Left ventricle myocardium inferior (tissue), 1 donor: ENCODE measurements around the gene C3orf62. TPM values are rescaled to one million over a fixed set of nuclear protein-coding genes. Genes with fewer than 3 reads are reported as not detected.
"Not testable (repeated sequence)": the region's sequence is repeated elsewhere in the genome, so short reads cannot be mapped to it uniquely, and the experiment has no call there.

Source experiments
- DNase-seq: peaks from one replicate; pipeline ENCODE4 v3.0.0-alpha.2; 2020
- H3K27ac ChIP-seq: fragments of 200-600 bp; replicated peaks from 2 replicates; pipeline ENCODE4 v1.8.0; 2021
- H3K27me3 ChIP-seq: fragments of 200-600 bp; 2 replicates; pipeline ENCODE4 v1.8.0; 2021; ENCODE audit warnings: low read depth
- H3K36me3 ChIP-seq: fragments of 200-600 bp; 2 replicates; pipeline ENCODE4 v1.8.0; 2021
- H3K4me1 ChIP-seq: fragments of 200-600 bp; 2 replicates; pipeline ENCODE4 v1.8.0; 2021
- H3K4me3 ChIP-seq: fragments of 200-600 bp; 2 replicates; pipeline ENCODE4 v1.8.0; 2021; ENCODE audit warnings: mild to moderate bottlenecking, moderate library complexity
- H3K9me3 ChIP-seq: fragments of 200-600 bp; replicated peaks from 2 replicates; pipeline ENCODE4 v1.8.0; 2021
- CTCF ChIP-seq: fragments of 200-600 bp; IDR thresholded peaks from 2 replicates; pipeline ENCODE4 v1.8.0; 2021; ENCODE audit warnings: antibody characterized with exemption, mild to moderate bottlenecking, borderline replicate concordance
- intact Hi-C: fragments of 100-400 bp; cut with micrococcal nuclease; formaldehyde crosslinking; loops from one replicate; pipeline ENCODE4 v1.11.0; 2022
- total RNA-seq: library from RNA; stranded (reverse); fragmentation: NEBNext Ultra II Directional; extraction: Animal tissue kit (Norgen Biotek cat#: 25700); gene quantifications from one replicate; pipeline ENCODE4 v1.2.1, GENCODE V29; 2021
- donor health status: DM: no; HTN: yes; CAD: no; lungs with severe emphysema.

The C3orf62 gene
- total RNA-seq, 1 donor from 2014 or later, result 2.8 TPM

DNA sequence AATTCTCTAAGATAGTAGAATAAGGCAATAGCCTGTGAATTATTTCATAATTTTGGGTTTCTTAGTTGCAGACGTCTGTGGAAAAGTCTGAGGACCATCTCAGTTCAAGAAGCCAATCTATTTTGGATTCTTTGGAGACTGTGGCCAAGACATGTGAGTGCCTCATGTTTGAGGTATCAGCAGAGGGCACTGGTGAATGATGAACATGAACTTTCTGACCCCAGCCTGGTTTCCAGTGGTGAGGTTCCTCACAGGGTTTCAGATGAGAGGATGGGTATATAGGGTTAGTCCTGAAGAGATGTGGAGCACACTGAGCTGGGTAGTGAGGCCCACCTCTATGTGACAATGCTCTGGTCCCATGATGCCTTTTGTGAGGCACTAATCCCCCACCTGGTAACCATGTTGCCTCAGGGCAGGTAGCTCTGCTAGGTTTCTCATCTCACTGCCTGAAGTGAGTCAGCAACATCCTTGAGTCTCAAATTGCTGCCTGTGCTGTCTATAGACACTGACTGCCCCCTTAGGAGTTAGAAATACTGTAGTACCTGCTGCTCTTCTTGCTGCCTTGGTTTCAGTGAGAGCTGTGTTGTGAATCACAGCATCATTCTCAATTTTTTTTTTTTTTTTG lies 32.3 kb downstream of the C3orf62 start:
- Histone ChIP-seq H3K27me3 (no peaks in the 10 kb centered on the region), H3K4me1 (peaks cover 22% of the 10 kb centered on the region), H3K4me3 (no peak overlapping the region), H3K36me3 (peaks cover 13% of the 10 kb centered on the region), H3K27ac (no peak overlapping the region), H3K9me3 (no peaks in the 10 kb centered on the region)
- intact Hi-C loops, result no loop called here
- TF ChIP-seq CTCF, result no peak
- DNase-seq, result no peak

GRCh38 chr3:49240091-49240490 lies 36.9 kb downstream of the C3orf62 start:
- H3K9me3 ChIP-seq, H3K27me3 ChIP-seq, H3K4me3 ChIP-seq, intact Hi-C loops, DNase-seq: not testable (repeated sequence)
- peak overlapping the region; percentile 84 for H3K27ac ChIP-seq
- peaks cover 18% of the 10 kb centered on the region for H3K36me3 ChIP-seq
- H3K4me1 ChIP-seq, result peaks cover 27% of the 10 kb centered on the region

DNA sequence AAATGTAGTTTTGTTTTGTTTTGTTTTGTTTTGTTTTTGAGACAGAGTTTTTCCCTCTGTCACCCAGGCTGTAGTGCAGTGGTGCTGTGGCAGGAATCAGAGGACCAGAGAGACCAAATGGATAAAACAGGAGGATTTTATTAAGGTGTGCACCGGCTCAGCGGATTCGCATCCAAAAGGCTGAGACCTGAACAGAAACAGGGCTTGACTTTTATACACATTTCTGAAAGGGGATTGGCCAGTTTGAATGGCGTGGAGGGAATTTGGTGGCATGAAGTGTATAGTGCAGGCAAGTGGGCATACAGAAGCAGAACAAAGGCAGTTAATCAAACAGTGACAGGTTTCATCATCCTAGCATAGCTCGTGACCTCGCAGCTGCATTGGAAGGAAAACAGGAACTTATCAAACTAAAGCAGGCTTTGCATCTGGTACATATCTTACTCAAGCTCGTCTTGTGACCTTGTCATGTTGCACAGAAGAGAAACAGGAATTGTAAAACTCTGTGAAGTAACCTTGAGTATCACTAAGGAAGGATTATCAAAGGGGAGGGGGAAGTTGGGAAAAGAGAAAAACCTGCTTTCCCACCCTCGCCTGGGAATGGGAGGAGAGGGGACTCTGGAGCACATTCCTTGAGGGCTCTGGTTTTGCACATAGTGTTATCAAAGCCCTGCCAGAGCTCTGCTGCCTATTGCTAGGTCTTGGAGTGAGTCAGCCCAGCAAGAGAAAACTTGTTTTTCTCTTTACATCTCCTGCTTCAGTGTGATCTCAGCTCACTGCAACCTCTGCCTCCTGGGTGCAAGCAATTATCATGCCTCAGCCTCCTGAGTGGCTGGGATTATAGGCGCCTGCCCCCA lies 38.5 kb downstream of the C3orf62 start:
- Histone ChIP-seq H3K4me1 (peaks cover 20% of the 10 kb centered on the region), H3K4me3 (peak overlapping the region; percentile 10), H3K9me3 (peaks cover 13% of the 10 kb centered on the region), H3K27ac (peak overlapping the region; percentile 84), H3K36me3 (peaks cover 25% of the 10 kb centered on the region), H3K27me3 (no peaks in the 10 kb centered on the region)
- no peak for TF ChIP-seq CTCF
- intact Hi-C loops, result no loop called here
- no peak for DNase-seq

DNA sequence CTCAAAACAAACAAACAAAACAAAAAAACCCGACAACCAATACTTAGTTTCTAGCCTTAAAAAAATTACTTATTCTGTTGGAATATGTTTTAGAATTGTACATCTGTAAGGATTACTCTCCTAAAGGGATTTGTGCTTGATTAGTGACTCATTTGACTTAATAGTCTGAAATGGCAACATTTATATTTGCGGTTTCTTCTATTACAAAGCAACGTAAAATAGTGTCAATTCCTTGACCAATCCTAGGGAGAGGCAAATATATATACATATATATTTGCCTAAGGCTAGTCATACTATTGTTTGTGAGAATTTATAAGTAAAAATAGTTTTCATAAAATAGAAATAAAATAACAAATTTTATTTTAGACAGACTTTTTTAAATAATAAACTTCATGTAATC lies 39.7 kb downstream of the C3orf62 start:
- peak overlapping the region; percentile 84 for H3K27ac ChIP-seq
- H3K4me3 ChIP-seq, result no peak overlapping the region
- H3K27me3 ChIP-seq, result no peaks in the 10 kb centered on the region
- no peak for DNase-seq
- peaks cover 22% of the 10 kb centered on the region for H3K36me3 ChIP-seq
- no peak for TF ChIP-seq CTCF
- peaks cover 25% of the 10 kb centered on the region for H3K9me3 ChIP-seq
- intact Hi-C loops, result no loop called here
- H3K4me1 ChIP-seq, result peaks cover 20% of the 10 kb centered on the region

DNA sequence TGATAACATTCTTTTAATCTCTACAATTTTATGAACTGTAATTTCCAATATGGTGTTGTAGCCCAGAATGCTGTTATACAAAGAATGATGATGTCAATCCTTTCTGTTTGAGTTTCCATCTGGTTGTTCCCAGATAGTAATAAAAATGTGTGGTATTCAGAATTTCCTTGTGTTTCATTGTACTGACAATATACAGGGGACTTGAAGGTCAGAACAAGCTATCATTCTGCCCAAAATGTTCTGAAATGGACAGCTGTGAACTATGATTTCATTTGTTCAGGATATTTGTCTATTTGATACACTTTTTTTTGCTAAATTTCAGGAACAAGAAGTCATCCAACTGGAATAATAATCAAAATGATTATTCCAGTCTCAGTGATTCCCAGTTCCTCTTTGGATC lies 40.8 kb downstream of the C3orf62 start:
- intact Hi-C loops, result no loop called here
- H3K36me3 ChIP-seq, result peaks cover 17% of the 10 kb centered on the region
- no peak overlapping the region for H3K4me3 ChIP-seq
- DNase-seq, result no peak
- no peak overlapping the region for H3K27ac ChIP-seq
- no peak for TF ChIP-seq CTCF
- no peaks in the 10 kb centered on the region for H3K27me3 ChIP-seq
- H3K4me1 ChIP-seq, result peaks cover 20% of the 10 kb centered on the region
- H3K9me3 ChIP-seq, result peaks cover 36% of the 10 kb centered on the region

DNA sequence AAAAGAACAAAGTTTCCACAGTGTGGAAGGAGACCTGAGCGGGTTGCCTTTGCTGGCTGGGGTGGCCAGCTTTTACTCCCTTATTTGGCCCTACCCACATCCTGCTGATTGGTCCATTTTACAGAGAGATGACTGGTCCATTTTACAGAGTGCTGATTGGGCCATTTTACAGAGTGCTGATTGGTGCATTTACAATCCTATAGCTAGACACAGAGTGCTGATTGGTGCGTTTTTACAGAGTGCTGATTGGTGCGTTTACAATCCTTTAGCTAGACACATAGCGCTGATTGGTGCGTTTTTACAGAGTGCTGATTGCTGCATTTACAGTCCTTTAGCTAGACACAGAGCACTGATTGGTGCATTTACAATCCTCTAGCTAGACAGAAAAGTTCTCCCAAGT lies 48.2 kb downstream of the C3orf62 start:
- H3K27ac ChIP-seq, H3K4me1 ChIP-seq, H3K27me3 ChIP-seq, H3K4me3 ChIP-seq, DNase-seq, intact Hi-C loops: not testable (repeated sequence)
- Histone ChIP-seq H3K9me3 (peaks cover 84% of the 10 kb centered on the region), H3K36me3 (peaks cover 33% of the 10 kb centered on the region)
